K562 (cell line): ENCODE results near the gene GNG3. TPM values are rescaled to one million over a fixed set of nuclear protein-coding genes. Genes with fewer than 3 reads are reported as not detected.

Experiments used
- ASH1L ChIP-seq: fragments of 450-650 bp; IDR thresholded peaks from 2 replicates; pipeline ENCODE4 v1.6.1; 2018; ENCODE audit warnings: borderline replicate concordance, mild to moderate bottlenecking, low read depth; ENCODE audit not compliant: partially characterized antibody
- CBX8 ChIP-seq: fragments of 200-600 bp; sonication (generic); IDR thresholded peaks from 2 replicates; pipeline ENCODE4 v1.6.1; 2012; ENCODE audit warnings: borderline replicate concordance, mixed run types, low read depth, mild to moderate bottlenecking, moderate library complexity, mixed read lengths, low read length, control low read depth, inconsistent platforms; ENCODE audit not compliant: poor library complexity, severe bottlenecking; ENCODE audit errors: extremely low read depth
- DLX4 ChIP-seq: fragments of 250-450 bp; sonication (Bioruptor Pico); IDR thresholded peaks from 2 replicates; pipeline ENCODE4 v1.6.1; 2021; ENCODE audit warnings: mild to moderate bottlenecking
- E2F8 ChIP-seq: fragments of 450-650 bp; IDR thresholded peaks from 2 replicates; pipeline ENCODE4 v1.7.1; 2018; ENCODE audit warnings: mild to moderate bottlenecking, low read depth; ENCODE audit not compliant: partially characterized antibody
- ETV5 ChIP-seq: sonication (generic); formaldehyde crosslinking; IDR thresholded peaks from 2 replicates; pipeline ENCODE4 v1.4.0; 2020; ENCODE audit warnings: low read depth, mild to moderate bottlenecking, missing genetic modification reagents
- FOXA3 ChIP-seq, 2 experiments: fragments of 450-650 bp in 1 of 2; sonication (generic) in 1 of 2; formaldehyde crosslinking; IDR thresholded peaks in 1 of 2; conservative IDR thresholded peaks in 1 of 2; 2 replicates each; pipeline versions ENCODE4 v1.4.0 to v1.8.0; 2020 to 2022; ENCODE audit warnings: mild to moderate bottlenecking in 2 of 2, missing genetic modification reagents in 1 of 2
- GTF3C2 ChIP-seq: IDR thresholded peaks from 3 replicates; pipeline ENCODE4 v1.6.1; 2011; ENCODE audit warnings: borderline replicate concordance, mild to moderate bottlenecking, moderate library complexity; ENCODE audit not compliant: insufficient read length; ENCODE audit errors: extremely low read depth
- NCOA6 ChIP-seq: fragments of 450-650 bp; IDR thresholded peaks from 2 replicates; pipeline ENCODE4 v1.6.1; 2017; ENCODE audit warnings: mild to moderate bottlenecking
- OTX1 ChIP-seq: fragments of 450-650 bp; formaldehyde crosslinking; IDR thresholded peaks from 2 replicates; pipeline ENCODE4 v1.4.0; 2022; ENCODE audit warnings: mild to moderate bottlenecking
- PATZ1 ChIP-seq: fragments of 250-450 bp; sonication (Bioruptor Pico); IDR thresholded peaks from 2 replicates; pipeline ENCODE4 v1.5.0; 2020; ENCODE audit warnings: mild to moderate bottlenecking, borderline replicate concordance
- POLR3A ChIP-seq: IDR thresholded peaks from 2 replicates; pipeline ENCODE4 v1.6.1; 2011; ENCODE audit warnings: borderline replicate concordance, mild to moderate bottlenecking, moderate library complexity; ENCODE audit not compliant: insufficient read length, insufficient read depth; ENCODE audit errors: extremely low read depth
- RAD21 ChIP-seq, 2 experiments: fragments of 250-450 bp in 1 of 2; fragments of 450-650 bp in 1 of 2; sonication (Bioruptor Pico) in 1 of 2; formaldehyde crosslinking in 1 of 2; IDR thresholded peaks in 1 of 2; conservative IDR thresholded peaks in 1 of 2; 2 replicates each; pipeline versions ENCODE4 v1.4.0 to v1.8.0; 2020 to 2022; ENCODE audit warnings: mild to moderate bottlenecking in 2 of 2, moderate library complexity in 1 of 2
- SIN3B ChIP-seq: fragments of 450-650 bp; IDR thresholded peaks from 2 replicates; pipeline ENCODE4 v1.6.1; 2017; ENCODE audit warnings: low read depth, mild to moderate bottlenecking, moderate library complexity
- ZBTB1 ChIP-seq: sonication (generic); formaldehyde crosslinking; IDR thresholded peaks from 2 replicates; pipeline ENCODE4 v1.8.1; 2023; ENCODE audit warnings: missing genetic modification reagents, low read depth, mild to moderate bottlenecking, borderline replicate concordance
- ZNF311 ChIP-seq: fragments of 250-450 bp; sonication (Bioruptor Pico); IDR thresholded peaks from 2 replicates; pipeline ENCODE4 v1.4.0; 2020; ENCODE audit warnings: mild to moderate bottlenecking, moderate library complexity
- ZNF551 ChIP-seq: fragments of 250-450 bp; sonication (Bioruptor Pico); IDR thresholded peaks from 2 replicates; pipeline ENCODE4 v1.5.0; 2021; ENCODE audit warnings: mild to moderate bottlenecking, moderate library complexity
- ZNF77 ChIP-seq: fragments of 250-450 bp; sonication (Bioruptor Pico); IDR thresholded peaks from 2 replicates; pipeline ENCODE4 v1.5.0; 2020
- polyA plus RNA-seq, 8 experiments: library from polyadenylated mRNA; depleted of rRNA in 4 of 8; stranded (reverse) in 5 of 8; unstranded in 3 of 8; fragments of >200 nt; fragmentation: Nextera tagmentation in 2 of 8; fragmentation: Illumina TruSeq in 1 of 8; extraction: Ambion mirVana in 2 of 8; extraction: Trizol in 1 of 8; gene quantifications; 2 replicates each; pipeline versions ENCODE4 v1.2.1 to v1.2.3, GENCODE V29; 2011 to 2014; ENCODE audit warnings: inconsistent platforms in 1 of 8, missing spikeins in 1 of 8
- total RNA-seq, 7 experiments: library from RNA; depleted of rRNA in 6 of 7; stranded (reverse); fragments of >200 nt in 6 of 7; fragmentation: Illumina TruSeq in 2 of 7; extraction: Trizol in 2 of 7; gene quantifications; 2 replicates each; pipeline versions ENCODE4 v1.2.1 to v1.2.3, GENCODE V29; 2011 to 2021; ENCODE audit warnings: low replicate concordance in 1 of 7

GNG3 gene
- total and polyA plus RNA-seq, 9 of the 15 experiments (the other 6 are each of a cell fraction or from before 2014, with no cell fraction given) = 0.07 TPM; not detected in 8

GRCh38 chr11:62678770-62679696 is 28.4 kb upstream of the GNG3 start, which contains the start of gene UBXN1 (continued):
- TF ChIP-seq GTF3C2 = no peak
- peak; percentile 85; the same call in 1 of the 2 replicates for TF ChIP-seq ETV5
- TF ChIP-seq DLX4 (CRISPR knock-in tag) = no peak
- 0 out of 4 replicates have a peak, but pooled peaks of 1 of the 2 experiments have one; percentile 5 for TF ChIP-seq RAD21 (CRISPR knock-in tag; conservative IDR thresholded peaks at IDR 0.05 in 1 of 2, IDR thresholded peaks at IDR 0.05 in 1 of 2)
- TF ChIP-seq ZNF77 (CRISPR knock-in tag) = no peak
- no peak for TF ChIP-seq FOXA3 (CRISPR knock-in tag; conservative IDR thresholded peaks at IDR 0.05 in 1 of 2, IDR thresholded peaks at IDR 0.05 in 1 of 2)
- TF ChIP-seq POLR3A = no peak
- no peak for TF ChIP-seq CBX8
- no peak for TF ChIP-seq ZNF551
- no peak for TF ChIP-seq PATZ1 (CRISPR knock-in tag)
- no peak for TF ChIP-seq ASH1L
- TF ChIP-seq NCOA6 = no peak
- TF ChIP-seq ZNF311 = no peak
- peak; percentile 80 for TF ChIP-seq E2F8
- no peak for TF ChIP-seq OTX1
- no peak for TF ChIP-seq ZBTB1 (CRISPR knock-in tag)
- TF ChIP-seq SIN3B = peak; percentile 90; the same call in 1 of the 2 replicates
